Occipital lobe (tissue), 2 donors: ENCODE measurements around the gene PMAIP1. TPM values are rescaled to one million over a fixed set of nuclear protein-coding genes. Genes with fewer than 3 reads are reported as not detected.
"Not testable (repeated sequence)": the region's sequence is repeated elsewhere in the genome, so short reads cannot be mapped to it uniquely, and the experiment has no call there.

Experiments used
- DNase-seq: peaks from one replicate; lab custom pipeline; 2025; lab: John Stamatoyannopoulos, UW
- total RNA-seq: library from RNA; depleted of rRNA; stranded (reverse); fragments of >200 nt; gene quantifications from one replicate; pipeline ENCODE4 v1.2.3, GENCODE V29; 2014

PMAIP1 gene
- total RNA-seq, result 1.4 TPM

DNA sequence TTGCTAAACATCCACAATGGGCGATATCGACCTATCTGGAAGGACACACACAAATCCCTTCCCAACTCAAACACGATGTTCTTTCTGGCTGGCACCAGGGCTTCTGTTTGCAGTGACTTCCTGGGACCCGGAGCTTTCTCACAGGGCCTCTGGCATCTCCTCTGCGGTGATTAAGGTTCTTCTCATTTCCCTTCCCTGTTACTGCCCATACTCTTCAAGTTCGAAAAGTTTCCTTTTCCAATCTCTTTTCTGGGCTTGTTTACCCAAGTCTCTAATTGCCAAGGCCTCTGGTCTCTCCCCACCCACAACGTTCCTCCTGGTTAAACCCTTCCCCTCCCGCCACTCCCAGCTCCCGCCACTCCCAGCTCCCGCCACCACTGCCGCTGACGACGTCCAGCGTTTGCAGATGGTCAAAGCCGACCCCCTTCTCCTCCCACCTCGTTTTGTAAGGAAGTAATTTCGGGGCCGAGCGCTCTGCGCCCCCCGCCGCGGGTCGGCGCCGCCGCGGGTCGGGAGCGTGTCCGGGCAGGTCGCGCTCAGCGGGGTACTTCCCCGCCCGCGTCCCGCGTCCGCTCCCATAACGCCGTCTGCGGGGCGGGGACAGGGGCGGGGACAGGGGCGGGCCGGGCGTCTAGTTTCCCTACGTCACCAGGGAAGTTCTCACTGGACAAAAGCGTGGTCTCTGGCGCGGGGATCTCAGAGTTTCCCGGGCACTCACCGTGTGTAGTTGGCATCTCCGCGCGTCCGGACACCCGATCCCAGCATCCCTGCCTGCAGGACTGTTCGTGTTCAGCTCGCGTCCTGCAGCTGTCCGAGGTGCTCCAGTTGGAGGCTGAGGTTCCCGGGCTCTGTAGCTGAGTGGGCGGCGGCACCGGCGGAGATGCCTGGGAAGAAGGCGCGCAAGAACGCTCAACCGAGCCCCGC is at the start of gene PMAIP1:
Gene PMAIP1 (plus strand): TSS at position 699 of the 924 bp plus-strand sequence. CDS start 182 bp downstream, at position 881.
- DNase-seq, result peak; percentile 23

GRCh38 chr18:59851784-59852399 is 47.9 kb upstream of the PMAIP1 start:
- DNase-seq, result no peak

DNA sequence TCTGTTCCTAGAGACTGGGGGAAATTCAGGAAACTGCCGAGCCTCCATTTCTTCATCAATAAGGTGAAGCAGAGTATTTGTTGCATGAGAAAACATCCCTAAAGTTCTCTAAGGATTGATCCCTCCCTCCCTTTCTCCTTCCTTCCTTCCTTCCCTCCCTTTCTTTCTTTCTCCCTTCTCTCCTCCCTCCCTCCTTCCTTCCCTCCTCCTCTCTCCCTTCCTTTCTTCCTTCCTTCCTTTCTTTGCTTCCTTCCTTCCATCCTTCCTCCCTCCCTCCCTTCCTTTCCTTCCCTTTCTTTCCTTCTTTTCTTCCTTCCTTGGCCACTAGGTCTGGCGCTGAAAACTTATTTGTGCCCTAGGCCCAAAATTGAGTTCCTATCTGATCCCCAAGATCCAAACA is 47.2 kb upstream of the PMAIP1 start:
- no peak for DNase-seq

- DNase-seq, result no peak
Measured at GRCh38 chr18:59853380-59853779, 46.4 kb upstream of the PMAIP1 start.

DNA sequence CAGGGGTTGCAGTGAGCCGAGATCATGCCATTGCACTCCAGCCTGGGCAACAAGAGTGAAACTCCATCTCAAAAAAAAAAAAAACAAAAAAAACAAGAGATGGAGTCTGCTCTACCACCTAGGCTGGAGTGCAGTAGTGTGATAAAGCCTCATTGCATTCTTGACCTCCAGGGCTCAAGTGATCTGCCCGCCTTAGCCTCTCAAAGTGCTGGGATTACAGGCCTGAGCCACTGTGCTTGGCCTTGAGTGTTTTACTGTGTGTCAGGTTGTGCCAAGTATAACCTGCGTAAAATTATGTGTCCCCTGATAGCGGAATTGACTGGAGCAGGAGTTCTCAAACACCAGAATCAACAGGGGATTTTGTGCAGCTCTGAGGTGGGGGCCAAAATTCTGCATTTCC is 45.8 kb upstream of the PMAIP1 start:
- DNase-seq, result not testable (repeated sequence)

- DNase-seq, result no peak
Measured at GRCh38 chr18:59861009-59861408, 38.8 kb upstream of the PMAIP1 start.

DNA sequence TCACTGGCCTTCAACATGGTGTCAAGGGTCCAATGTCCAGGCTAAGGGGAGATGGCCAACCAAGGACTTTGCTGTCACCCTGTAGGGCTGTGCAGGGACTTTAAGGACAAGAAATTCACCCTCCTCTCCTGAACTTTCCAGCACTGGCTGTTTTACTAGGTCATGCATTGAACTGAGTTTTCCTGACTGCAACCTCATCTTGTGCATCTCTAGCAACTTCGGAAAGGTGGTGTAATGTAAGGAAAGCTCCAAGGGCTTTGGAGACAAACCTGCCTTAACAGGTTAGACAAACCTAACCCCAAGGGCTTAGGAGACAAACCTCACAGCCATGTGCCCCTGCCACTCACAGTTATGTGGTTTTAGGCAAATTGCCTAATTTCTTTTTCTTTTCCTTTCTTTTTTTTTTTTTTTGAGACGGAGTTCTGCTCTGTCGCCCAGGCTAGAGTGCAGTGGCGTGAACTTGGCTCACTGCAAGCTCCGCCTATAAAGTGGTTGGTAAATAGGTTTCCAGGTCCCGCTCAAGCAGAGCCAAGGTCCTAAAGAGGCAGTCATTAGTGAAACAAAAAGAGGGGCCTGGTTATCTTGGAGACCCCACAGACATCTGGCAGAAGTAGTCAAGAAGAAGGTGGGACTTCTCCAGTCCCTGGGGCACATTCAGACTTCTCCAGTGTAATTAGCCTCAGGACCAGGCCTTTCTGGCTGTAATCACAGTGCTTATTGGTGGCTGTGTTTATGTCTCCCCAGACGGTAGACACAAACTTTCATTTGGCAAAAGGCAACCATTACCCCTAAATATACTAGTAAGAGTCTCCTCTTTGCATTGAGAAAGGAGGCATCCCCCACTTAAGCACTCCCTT is 37.6 kb upstream of the PMAIP1 start:
- no peak for DNase-seq

DNA sequence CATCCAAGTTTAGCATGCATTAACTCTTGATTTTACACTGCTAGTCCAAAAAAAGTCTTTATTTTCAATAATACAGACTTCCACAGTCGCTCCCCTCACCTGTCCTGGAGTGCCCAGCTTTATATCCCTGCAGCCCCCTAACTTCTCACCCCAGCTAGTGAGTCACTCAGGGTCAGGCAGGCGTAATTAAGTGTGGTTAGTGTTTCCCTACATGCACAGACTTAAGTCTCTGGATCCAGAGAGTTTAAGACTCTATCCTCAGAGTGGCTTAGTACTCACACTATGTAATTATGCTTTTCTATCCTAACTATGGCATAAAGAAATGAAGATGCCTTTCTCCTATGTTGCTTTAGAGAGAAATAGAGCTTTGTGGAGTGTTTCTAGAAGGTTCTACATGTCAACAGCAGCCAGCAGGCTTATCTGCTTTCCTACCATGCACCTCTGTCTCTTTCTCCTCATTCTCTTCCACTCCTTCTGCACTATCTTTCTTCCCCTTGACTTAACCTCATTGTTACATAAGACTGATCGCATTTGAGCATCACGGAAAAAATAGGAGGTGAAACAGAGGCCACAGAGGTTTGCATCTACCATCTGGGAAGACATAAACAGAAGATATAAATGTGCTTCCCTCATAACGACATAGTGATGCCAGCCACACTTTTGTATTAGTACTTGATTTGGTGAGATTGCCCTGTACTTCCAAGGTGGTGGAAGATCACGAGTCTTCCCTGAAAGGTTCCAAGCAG is 34.4 kb upstream of the PMAIP1 start:
- DNase-seq, result no peak

DNA sequence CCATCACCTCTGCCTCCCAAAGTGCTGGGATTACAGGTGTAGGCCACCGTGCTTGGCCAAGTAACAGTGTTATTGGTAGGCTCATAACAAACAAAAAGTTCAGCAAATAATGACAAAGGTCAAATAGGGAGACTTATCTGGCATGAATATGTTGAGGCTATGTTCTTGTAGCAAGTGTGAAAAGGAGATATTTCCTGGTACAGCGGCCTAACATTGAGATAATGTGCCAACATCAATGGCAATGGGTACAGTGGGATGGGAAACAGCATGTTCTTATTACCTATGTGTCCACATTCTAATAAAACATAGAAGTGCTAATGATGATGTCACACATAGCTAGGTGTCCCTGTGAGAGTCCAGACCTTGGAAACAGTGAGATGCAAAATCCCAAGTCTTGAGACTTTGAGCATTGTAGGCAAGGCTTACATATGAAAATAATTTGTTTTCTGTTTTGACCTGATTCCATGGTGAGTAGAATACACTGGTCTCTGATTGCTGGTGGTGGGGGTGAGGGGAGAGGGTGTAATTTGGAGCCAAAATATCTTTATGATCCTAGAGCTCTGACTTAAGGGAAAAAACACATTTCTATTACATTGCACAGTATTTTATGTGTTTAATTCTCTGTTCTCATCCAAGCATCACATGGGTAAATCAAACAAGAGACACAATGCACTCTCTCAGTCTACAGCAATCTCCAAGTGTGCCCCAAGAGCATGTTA is 33.1 kb upstream of the PMAIP1 start:
- DNase-seq, result no peak

DNA sequence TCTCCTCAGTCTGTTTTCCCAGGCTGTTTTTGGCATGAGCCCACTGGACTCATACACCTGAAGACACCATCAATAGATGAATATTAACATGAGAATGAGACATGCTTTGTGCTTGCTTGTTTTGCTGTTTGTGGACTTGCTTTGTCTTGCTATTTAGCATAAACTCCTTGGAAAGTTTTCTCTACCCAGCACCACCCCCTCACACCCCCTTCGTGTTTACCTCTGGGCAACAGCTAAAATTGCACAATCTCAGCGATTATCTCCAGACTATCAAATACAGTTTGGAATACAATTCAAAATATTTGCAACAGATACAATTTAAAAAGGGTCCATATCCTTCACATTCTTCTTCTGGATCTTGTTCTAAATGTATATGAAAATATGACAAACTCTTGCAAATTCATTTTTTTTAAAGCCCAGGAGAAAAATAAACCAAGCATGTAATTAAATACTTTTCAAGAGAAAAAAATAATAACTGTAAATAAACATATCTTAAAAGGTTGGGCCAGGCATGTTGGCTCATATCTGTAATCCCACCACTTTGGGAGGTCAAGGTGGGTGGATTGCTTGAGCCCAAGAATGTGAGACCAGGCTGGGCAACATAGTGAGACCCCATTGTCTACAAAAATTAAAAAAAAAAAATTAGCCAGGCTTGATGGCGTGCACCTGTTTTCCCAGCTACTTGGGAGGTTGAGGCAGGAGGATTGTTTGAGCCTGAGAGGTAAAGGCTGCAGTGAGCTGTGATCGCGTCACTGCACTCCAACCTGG is 32.3 kb upstream of the PMAIP1 start:
- DNase-seq, result no peak

DNA sequence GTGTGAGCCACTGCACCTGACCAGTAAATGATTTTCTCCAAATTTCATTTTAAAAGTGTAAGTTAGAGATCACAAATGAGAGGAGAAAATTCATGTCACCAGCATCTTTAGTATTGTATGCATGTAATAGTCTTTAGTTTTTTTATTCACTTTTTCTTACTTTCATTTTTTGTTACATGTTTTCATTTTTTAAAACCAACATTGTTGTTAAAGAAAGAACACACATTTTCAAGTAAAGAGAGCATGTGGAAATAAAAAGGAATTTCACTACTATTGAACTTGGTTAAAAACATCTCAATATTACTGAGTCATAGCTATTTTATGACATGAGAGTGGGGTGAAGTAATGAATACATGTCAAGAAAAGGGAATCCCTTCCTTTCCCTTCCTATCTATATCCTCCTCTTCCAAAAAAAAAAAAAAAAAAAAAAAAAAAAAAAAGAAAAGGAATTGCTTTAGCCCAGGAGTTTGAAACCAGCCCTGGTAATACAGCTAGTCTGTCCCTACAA is 29.1 kb upstream of the PMAIP1 start:
- no peak for DNase-seq

- DNase-seq, result no peak
Measured at GRCh38 chr18:59871711-59872362, 28.0 kb upstream of the PMAIP1 start.

DNA sequence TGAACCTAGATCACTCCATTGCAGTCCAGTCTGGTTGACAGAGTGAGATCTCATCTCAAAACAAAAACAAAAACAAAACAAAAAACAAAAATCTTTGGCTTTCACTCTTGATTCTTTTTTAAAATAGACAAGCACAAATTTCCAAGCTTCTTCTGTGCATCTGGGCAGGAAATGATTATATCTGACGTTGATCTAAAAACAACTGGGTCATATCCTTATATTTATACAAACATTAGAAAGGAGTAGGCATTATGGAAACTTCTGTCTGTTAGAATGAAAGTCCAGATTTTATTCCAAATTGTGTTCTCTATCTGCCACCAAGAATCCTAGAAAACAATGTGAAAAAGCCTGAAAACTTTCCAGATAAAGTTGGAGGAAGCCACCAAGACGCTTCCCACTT is 26.2 kb upstream of the PMAIP1 start:
- DNase-seq, result no peak

DNA sequence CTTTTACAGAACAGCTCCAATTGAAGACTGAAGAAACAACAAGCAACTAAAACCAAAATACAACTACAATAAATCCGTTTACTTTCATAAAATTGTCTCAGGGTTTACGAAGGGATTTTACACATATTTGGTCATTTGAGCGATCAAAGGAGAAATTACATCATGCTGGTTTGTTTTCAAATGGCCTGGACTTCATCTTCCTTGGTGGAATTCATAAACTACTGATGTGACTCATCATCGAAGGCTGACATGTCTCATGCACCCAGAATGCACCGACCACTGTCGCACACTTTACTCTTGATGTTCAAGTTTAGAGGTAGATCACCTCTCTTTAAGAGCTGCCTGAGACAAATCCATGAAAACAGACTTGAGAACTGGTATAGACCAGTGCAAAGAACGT is 25.6 kb upstream of the PMAIP1 start:
- DNase-seq, result no peak

DNA sequence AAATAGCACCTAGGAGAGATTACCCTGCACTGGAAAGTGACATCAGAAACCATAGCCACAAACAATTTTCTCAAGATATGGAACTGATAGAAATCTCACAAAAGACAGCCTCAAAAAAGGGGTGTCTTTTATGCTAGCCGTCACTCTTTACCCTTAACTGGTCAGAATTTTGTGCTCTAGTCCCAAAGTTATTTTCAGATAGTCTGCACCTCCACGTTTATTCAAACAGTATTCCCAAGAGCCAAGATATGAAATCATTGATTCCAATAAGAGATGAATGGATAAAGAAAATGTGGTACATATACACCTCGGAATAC is 23.5 kb upstream of the PMAIP1 start:
- no peak for DNase-seq

- DNase-seq, result no peak
Measured at GRCh38 chr18:59877361-59877760, 22.4 kb upstream of the PMAIP1 start.

- no peak for DNase-seq
Measured at GRCh38 chr18:59878644-59879043, 21.2 kb upstream of the PMAIP1 start.

GRCh38 chr18:59881728-59882656 is 17.8 kb upstream of the PMAIP1 start:
- no peak for DNase-seq
